Esophagus muscularis mucosa (tissue), 4 donors: ENCODE results near the gene LRRC3. TPM values are rescaled to one million over a fixed set of nuclear protein-coding genes. Genes with fewer than 3 reads are reported as not detected.

Experiments
- DNase-seq: peaks from one replicate; pipeline ENCODE4 v3.0.0-alpha.2; 2017; ENCODE audit errors: extremely low spot score
- H3K27ac ChIP-seq, 4 donors: fragments of 200-600 bp; sonication (generic); replicated peaks in 1 of 4; 1 replicate in 3 of 4; 2 replicates in 1 of 4; pipeline ENCODE4 v1.5.1; 2016 to 2019; ENCODE audit warnings: mild to moderate bottlenecking in 1 of 4
- H3K27me3 ChIP-seq, 4 donors: fragments of 200-600 bp; sonication (generic); one replicate each; pipeline versions ENCODE4 v1.5.1 to v1.6.0; 2016 to 2019
- H3K36me3 ChIP-seq, 4 donors: fragments of 200-600 bp; sonication (generic); one replicate each; pipeline ENCODE4 v1.5.1; 2016 to 2019
- H3K4me1 ChIP-seq, 4 donors: fragments of 200-600 bp; sonication (generic); one replicate each; pipeline ENCODE4 v1.5.1; 2016 to 2019
- H3K4me3 ChIP-seq, 4 donors: fragments of 200-600 bp; sonication (generic); 1 replicate in 2 of 4; 2 replicates in 2 of 4; pipeline ENCODE4 v1.5.1; 2016 to 2019; ENCODE audit warnings: mild to moderate bottlenecking in 4 of 4, moderate library complexity in 1 of 4
- H3K9me3 ChIP-seq, 4 donors: fragments of 200-600 bp; sonication (generic); 1 replicate in 3 of 4; 2 replicates in 1 of 4; pipeline ENCODE4 v1.5.1; 2016 to 2019
- EP300 ChIP-seq: sonication (generic); formaldehyde crosslinking; IDR thresholded peaks from one replicate; pipeline ENCODE4 v1.6.1; 2017; ENCODE audit warnings: antibody characterized with exemption
- POLR2A ChIP-seq: fragments of 450-650 bp; IDR thresholded peaks from one replicate; pipeline ENCODE4 v1.6.1; 2017; ENCODE audit warnings: antibody characterized with exemption, moderate library complexity, mild to moderate bottlenecking, low read depth
- POLR2AphosphoS5 ChIP-seq, 2 donors: sonication (generic); formaldehyde crosslinking; IDR thresholded peaks; one replicate each; pipeline ENCODE4 v1.6.1; 2017; ENCODE audit warnings: antibody characterized with exemption in 2 of 2
- WGBS: methylation state at CpG from one replicate; pipeline ENCODE4 v1.1.5; 2018; 5-methylcytosine and 5-hydroxymethylcytosine counted together
- intact Hi-C: fragments of 100-400 bp; cut with DNase I; formaldehyde crosslinking; loops from one replicate; pipeline ENCODE4 v1.15.1; 2023
- total RNA-seq, 4 donors: library from RNA; depleted of rRNA; stranded (reverse); fragments of >200 nt; gene quantifications; one replicate each; pipeline versions ENCODE4 v1.1.0 to v1.2.1, GENCODE V29; 2016
- TF ChIP-seq, protein P1 (sequence below), 3 experiments: fragments of 200-600 bp in 2 of 3; fragments of 450-650 bp in 1 of 3; sonication (generic) in 2 of 3; IDR thresholded peaks; one replicate each; pipeline ENCODE4 v1.5.1; 2017 to 2019; ENCODE audit warnings: antibody characterized with exemption in 3 of 3, mild to moderate bottlenecking in 2 of 3, moderate library complexity in 1 of 3

The LRRC3 gene
- total RNA-seq, 4 donors from 2014 or later, result 3.3 to 6.6 (median 5.3) TPM

DNA sequence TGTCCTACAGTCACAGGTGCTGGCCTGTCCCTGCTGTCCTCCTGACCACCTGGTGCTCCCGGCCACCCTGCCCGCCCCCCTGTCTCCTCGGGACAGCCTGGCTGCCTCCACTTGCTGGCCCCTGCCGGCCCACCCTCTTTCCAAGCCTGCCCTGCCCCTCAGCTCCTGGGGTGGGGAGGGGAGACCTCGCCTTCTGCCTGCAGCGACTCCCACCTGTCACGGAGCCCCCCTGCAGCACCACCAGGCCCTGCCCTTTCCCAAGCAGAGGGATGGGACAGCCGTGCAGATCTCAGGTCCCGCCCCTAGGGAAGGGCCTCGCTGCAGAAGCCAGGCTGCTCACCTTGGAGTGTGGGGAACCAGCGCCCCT is 7.5 kb downstream of the LRRC3 start:
- intact Hi-C loops, result no loop called here
- H3K4me1 ChIP-seq, result peaks cover 0 to 5% (median 0%) of the 10 kb centered on the region in 4 donors
- WGBS, result 100% methylated on average over 2 of the region's 11 CpGs
- TF ChIP-seq POLR2AphosphoS5 (IDR thresholded peaks at IDR 0.05), result no peak
- TF ChIP-seq, protein P1, sequence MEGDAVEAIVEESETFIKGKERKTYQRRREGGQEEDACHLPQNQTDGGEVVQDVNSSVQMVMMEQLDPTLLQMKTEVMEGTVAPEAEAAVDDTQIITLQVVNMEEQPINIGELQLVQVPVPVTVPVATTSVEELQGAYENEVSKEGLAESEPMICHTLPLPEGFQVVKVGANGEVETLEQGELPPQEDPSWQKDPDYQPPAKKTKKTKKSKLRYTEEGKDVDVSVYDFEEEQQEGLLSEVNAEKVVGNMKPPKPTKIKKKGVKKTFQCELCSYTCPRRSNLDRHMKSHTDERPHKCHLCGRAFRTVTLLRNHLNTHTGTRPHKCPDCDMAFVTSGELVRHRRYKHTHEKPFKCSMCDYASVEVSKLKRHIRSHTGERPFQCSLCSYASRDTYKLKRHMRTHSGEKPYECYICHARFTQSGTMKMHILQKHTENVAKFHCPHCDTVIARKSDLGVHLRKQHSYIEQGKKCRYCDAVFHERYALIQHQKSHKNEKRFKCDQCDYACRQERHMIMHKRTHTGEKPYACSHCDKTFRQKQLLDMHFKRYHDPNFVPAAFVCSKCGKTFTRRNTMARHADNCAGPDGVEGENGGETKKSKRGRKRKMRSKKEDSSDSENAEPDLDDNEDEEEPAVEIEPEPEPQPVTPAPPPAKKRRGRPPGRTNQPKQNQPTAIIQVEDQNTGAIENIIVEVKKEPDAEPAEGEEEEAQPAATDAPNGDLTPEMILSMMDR (IDR thresholded peaks at IDR 0.05), result no peak
- no peak for TF ChIP-seq EP300
- TF ChIP-seq POLR2A, result no peak
- H3K27me3 ChIP-seq, result no peaks in the 10 kb centered on the region
- no peaks in the 10 kb centered on the region for H3K9me3 ChIP-seq
- H3K36me3 ChIP-seq, result peaks cover 0 to 7% (median 3%) of the 10 kb centered on the region in 4 donors
- H3K4me3 ChIP-seq, result no peak overlapping the region
- no peak for DNase-seq
- no peak overlapping the region for H3K27ac ChIP-seq

DNA sequence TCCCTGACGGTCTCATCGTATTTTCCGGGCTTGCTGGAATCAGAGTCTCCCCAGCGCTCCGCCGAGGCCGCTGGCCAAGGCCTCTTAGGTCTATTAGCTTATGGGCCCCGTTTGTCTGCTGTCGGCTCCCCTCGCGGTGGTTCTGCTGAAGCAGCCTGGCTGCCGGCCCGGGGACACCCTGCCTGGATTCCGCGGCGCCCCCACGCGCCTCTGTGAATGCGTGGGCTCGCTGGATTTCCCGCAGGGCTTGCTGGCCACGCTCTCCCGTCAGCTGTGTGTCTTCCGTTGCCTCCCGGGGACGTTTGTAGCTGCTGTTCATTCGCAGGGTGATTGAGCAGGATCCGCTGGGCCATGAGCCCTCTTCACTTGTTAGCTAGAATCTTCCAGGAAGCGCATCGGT is 8.4 kb downstream of the LRRC3 start:
- H3K4me3 ChIP-seq, result peak overlapping the region in 1 of 4 donors; percentile 16
- no peaks in the 10 kb centered on the region for H3K27me3 ChIP-seq
- TF ChIP-seq, protein P1 (IDR thresholded peaks at IDR 0.05), result no peak
- TF ChIP-seq POLR2AphosphoS5 (IDR thresholded peaks at IDR 0.05) (no peak), EP300 (no peak), POLR2A (no peak)
- peaks cover 0 to 5% (median 0%) of the 10 kb centered on the region in 4 donors for H3K4me1 ChIP-seq
- no peak for DNase-seq
- H3K27ac ChIP-seq, result no peak overlapping the region
- H3K36me3 ChIP-seq, result peaks cover 0 to 7% (median 3%) of the 10 kb centered on the region in 4 donors
- 54% methylated on average over 30 of the region's 30 CpGs for WGBS
- intact Hi-C loops, result no loop called here
- no peaks in the 10 kb centered on the region for H3K9me3 ChIP-seq

DNA sequence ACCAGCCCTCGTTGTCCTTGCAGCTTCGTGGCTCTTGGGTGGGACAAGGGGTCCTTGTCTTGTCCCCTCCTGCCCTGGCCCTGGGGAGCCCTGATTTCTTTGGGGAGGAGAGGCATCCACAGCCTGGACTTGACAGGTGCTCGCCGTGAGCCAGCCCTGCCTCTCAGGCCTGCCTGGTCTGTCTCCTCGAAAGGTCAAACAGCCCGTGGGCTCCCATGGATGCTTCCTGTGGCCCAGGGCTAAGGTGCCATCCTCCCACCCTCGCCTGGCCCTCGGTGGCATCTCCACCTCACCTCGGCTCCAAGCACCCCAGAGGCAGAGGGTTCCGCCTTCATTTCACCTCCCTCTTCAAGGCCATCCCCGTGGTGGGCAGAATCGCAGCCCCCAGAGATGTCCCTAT is 9.0 kb downstream of the LRRC3 start:
- Histone ChIP-seq H3K4me1 (peaks cover 0 to 5% (median 0%) of the 10 kb centered on the region in 4 donors), H3K36me3 (peaks cover 0 to 5% (median 1%) of the 10 kb centered on the region in 4 donors), H3K9me3 (no peaks in the 10 kb centered on the region), H3K4me3 (no peak overlapping the region), H3K27me3 (no peaks in the 10 kb centered on the region), H3K27ac (no peak overlapping the region)
- DNase-seq, result no peak
- intact Hi-C loops, result no loop called here
- WGBS, result 92% methylated on average over 5 of the region's 12 CpGs
- TF ChIP-seq EP300 (no peak), POLR2A (no peak), POLR2AphosphoS5 (IDR thresholded peaks at IDR 0.05) (no peak)
- TF ChIP-seq, protein P1 (IDR thresholded peaks at IDR 0.05), result no peak

DNA sequence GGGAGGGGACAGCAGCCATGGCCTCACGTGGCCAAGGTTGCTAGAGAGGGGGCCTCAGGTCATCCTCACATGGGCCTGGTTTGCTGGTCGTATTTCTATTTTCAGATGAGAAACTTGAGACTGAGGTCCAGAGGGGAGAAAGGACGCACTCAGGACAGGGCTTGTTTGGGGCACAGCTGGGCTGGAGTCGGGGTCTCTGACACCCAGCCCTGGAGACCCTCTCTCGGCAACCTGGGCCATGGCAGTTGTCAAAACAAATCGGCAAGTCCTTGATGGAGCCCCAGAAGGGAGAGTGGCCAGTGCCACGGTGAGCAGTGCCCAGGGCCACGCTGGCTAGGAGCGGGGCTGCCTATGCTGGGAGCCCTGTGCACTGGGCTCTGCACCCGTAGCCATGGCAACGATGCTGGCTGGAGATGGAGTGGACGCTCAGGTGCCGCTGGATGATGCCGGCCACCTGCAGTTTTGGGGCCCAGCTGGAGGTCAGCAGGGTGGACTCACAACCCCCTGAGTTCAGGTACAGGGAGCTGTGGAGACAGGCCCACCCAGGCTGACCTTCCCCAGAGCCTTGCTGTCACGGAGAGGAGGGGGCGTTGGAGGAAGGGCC is 11.1 kb downstream of the LRRC3 start:
- Histone ChIP-seq H3K9me3 (no peaks in the 10 kb centered on the region), H3K4me3 (no peak overlapping the region), H3K27ac (no peak overlapping the region), H3K27me3 (no peaks in the 10 kb centered on the region), H3K4me1 (peaks cover 0 to 5% (median 0%) of the 10 kb centered on the region in 4 donors), H3K36me3 (peaks cover 0 to 5% (median 0%) of the 10 kb centered on the region in 4 donors)
- WGBS, result 78% methylated on average over 6 of the region's 16 CpGs
- intact Hi-C loops, result no loop called here
- TF ChIP-seq, protein P1 (IDR thresholded peaks at IDR 0.05), result no peak
- TF ChIP-seq EP300 (no peak), POLR2A (no peak), POLR2AphosphoS5 (IDR thresholded peaks at IDR 0.05) (no peak)
- DNase-seq, result no peak
